Glomerular endothelial cell (primary cell): ENCODE data around the gene NLRP3. TPM values are rescaled to one million over a fixed set of nuclear protein-coding genes. Genes with fewer than 3 reads are reported as not detected.
"Not testable (repeated sequence)": the region's sequence is repeated elsewhere in the genome, so short reads cannot be mapped to it uniquely, and the experiment has no call there.

Source experiments
- DNase-seq: peaks from one replicate; pipeline ENCODE4 v3.0.0-alpha.2; 2011; ENCODE audit warnings: low read depth, low spot score; ENCODE audit errors: extremely low read depth
- total RNA-seq: library from RNA; depleted of rRNA; stranded (reverse); fragments of >200 nt; gene quantifications from 2 replicates; pipeline ENCODE4 v1.2.3, GENCODE V29; 2015

The NLRP3 gene
- total RNA-seq, 1 donor from 2014 or later: 0.58 TPM

DNA sequence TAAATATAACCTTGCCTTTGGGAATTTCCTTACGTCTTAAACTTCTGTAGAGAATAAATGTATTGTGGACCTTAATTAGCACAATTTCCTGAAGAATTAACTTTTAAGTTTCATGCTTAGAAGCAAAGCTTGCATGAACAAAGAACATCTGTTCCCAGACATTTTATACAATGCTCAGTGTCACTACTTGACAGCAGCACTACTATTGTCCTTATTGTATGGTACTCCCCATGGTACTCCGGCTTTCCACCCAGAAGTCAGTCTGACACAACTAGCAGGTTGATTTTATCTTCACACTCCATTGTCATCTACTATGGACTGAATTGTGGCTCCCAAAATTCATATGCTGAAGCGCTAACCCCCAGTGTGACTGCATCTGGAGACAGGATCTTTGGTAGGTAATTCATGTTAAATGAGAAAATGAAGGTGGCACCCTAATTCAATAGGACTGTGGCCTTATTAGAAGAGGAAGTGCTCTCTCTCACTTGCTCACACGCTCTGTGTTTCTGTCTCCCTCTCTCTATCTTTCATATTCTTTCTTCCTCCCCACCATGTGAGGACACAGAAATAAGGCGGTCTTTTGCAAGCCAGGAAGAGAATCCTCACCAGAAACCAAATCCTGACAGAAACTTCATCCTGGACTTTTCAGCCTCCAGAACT, 52.6 kb downstream of the NLRP3 start:
- no peak for DNase-seq

GRCh38 chr1:247469141-247469535, 53.2 kb downstream of the NLRP3 start:
- no peak for DNase-seq

DNA sequence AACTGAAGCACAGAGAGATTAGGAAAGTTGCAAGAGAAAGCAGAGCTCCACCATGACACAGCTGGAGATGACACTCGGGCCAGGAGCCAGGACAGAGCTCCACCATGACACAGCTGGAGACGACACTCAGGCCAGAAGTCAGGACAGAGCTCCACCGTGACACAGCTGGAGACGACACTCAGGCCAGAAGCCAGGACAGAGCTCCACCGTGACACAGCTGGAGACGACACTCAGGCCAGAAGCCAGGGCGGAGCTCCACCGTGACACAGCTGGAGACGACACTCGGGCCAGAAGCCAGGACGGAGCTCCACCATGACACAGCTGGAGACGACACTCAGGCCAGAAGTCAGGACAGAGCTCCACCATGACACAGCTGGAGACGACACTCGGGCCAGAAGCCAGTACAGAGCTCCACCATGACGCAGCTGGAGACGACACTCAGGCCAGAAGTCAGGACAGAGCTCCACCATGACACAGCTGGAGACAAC, 55.0 kb downstream of the NLRP3 start:
- DNase-seq: not testable (repeated sequence)

DNA sequence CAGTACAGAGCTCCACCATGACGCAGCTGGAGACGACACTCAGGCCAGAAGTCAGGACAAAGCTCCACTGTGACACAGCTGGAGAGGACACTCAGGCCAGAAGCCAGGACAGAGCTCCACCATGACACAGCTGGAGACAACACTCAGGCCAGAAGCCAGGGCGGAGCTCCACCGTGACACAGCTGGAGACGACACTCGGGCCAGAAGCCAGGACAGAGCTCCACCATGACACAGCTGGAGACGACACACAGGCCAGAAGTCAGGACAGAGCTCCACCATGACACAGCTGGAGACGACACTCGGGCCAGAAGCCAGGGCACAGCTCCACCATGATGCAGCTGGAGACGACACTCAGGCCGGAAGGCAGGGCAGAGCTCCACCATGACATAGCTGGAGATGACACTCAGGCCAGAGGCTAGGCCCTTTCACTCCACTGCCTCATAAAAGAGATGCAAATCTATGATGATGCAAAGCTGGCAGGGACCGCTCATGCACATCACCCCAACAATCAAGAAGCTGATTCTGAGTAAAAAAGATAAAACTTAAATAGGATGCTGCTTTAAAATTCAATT, 55.6 kb downstream of the NLRP3 start:
- no peak for DNase-seq

GRCh38 chr1:247472035-247472434, 56.1 kb downstream of the NLRP3 start:
- no peak for DNase-seq

- no peak for DNase-seq
Measured at GRCh38 chr1:247474367-247474766, 58.4 kb downstream of the NLRP3 start.

- no peak for DNase-seq
Measured at GRCh38 chr1:247475793-247476192, 59.8 kb downstream of the NLRP3 start.

GRCh38 chr1:247476328-247477058, 60.5 kb downstream of the NLRP3 start:
- not testable (repeated sequence) for DNase-seq

- DNase-seq: no peak
Measured at GRCh38 chr1:247482747-247483146, 66.8 kb downstream of the NLRP3 start.

- DNase-seq: no peak
Measured at GRCh38 chr1:247487057-247487456, 71.1 kb downstream of the NLRP3 start.

DNA sequence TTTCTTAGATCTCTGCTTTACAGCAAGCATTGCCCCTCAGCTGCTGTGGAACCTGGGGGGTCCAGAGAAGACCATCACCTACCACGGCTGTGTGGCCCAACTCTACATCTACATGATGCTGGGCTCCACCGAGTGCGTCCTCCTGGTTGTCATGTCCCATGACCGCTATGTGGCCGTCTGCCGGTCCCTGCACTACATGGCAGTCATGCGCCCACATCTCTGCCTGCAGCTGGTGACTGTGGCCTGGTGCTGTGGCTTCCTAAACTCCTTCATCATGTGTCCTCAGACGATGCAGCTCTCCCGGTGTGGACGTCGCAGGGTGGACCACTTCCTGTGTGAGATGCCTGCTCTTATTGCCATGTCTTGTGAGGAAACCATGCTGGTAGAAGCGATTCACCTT, 75.4 kb downstream of the NLRP3 start:
- DNase-seq: no peak

DNA sequence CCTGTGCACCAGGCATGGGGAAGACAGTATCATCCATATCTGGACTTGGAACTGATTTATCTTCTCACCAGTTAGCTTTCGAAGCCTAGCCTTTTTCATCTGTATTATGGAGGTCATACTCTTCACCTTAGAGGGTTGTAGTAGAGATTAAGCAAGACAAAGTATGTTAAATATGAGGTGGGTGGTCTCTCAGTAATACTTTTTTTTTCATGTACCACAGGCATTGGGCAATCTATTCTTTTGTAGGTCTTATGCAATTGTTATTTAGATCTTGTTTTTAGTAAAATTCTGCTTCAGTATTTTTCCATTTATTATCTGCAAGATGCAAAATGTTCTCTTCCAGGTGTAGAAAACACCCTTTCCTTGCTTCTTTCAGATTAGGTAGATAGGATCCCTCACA, 77.1 kb downstream of the NLRP3 start:
- DNase-seq: no peak

- DNase-seq: no peak
Measured at GRCh38 chr1:247494767-247495166, 78.8 kb downstream of the NLRP3 start.

DNA sequence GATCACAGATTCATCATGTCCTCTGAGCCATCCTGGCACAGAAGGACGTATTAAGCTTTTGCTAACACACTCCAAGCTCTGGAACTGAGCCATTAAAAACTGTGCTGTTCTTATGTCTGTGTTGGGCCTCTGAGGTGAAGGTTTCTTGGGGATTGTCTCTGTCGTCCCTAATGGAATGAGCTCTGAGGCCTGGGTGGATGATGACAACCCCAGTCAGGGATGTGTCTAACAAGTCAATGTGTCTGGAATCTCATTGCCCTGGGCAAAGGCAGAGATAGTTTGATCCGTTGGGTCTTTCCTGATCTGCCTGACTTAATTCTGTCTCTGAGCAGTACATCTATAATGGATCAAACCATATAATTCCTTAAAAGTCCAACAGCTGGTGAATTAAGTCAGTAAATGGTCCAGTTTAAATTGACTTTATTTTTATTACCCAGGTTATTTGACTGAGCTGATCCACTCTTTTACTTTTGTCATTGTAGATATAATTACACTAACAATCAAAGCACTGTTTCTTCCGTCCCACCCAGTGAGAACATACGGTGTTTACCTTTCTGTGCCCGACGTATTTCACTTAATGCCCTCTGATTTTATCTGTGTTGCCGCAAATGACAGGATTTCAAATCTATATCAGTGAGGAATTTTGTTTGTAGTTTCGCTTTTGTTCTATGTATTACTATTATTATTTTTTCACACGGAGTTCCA, 80.8 kb downstream of the NLRP3 start:
- DNase-seq: no peak

Other genes with a start within 250 kb of the NLRP3 start
- 19.1 and 22.3 TPM in 2 replicates for gene ZNF124, start 244.2 kb upstream of the NLRP3 start, total RNA-seq
- not detected in 2 replicates for gene VN1R5, start 160.1 kb upstream of the NLRP3 start, total RNA-seq
- gene ZNF496, start 84.3 kb upstream of the NLRP3 start, total RNA-seq: 48.5 and 55.9 TPM in 2 replicates
- not detected in 2 replicates for gene OR2B11, start 41.9 kb downstream of the NLRP3 start, total RNA-seq
- not detected in 2 replicates for gene OR2C3, start 120.3 kb downstream of the NLRP3 start, total RNA-seq
- not detected in 2 replicates for gene GCSAML, start 133.0 kb downstream of the NLRP3 start, total RNA-seq
- gene OR2G2, start 172.2 kb downstream of the NLRP3 start, total RNA-seq: not detected in 2 replicates
- not detected in 2 replicates for gene OR2G3, start 189.4 kb downstream of the NLRP3 start, total RNA-seq